HCT116 (cell line): Measurements from ENCODE around the gene TCEAL4. TPM values are rescaled to one million over a fixed set of nuclear protein-coding genes. Genes with fewer than 3 reads are reported as not detected.

Experiments used
- ATAC-seq: fragments of 200-7000 bp; cut with Tn5 transposase; 2 replicates; pipeline ENCODE4 v1.9.1; 2020; ENCODE audit warnings: mild to moderate bottlenecking, moderate library complexity
- BruUV-seq: library from RNA; stranded (reverse); fragments of 400-500 nt; replicated peaks from 2 replicates; lab custom pipeline; 2021; lab: Mats Ljungman, UMichigan
- CTCF ChIA-PET: fragments of 300-600 bp; sonication (Branson Sonifier 250); formaldehyde crosslinking; loops from one replicate; lab custom pipeline; 2021; ENCODE audit warnings: antibody characterized with exemption; lab: Charles Lee
- POLR2A ChIA-PET: fragments of 300-600, 350-600 bp; sonication (Branson Sonifier 250); formaldehyde crosslinking; loops from one replicate; lab custom pipeline; 2021; ENCODE audit warnings: antibody characterized with exemption; lab: Charles Lee
- RAD21 ChIA-PET, 2 experiments: fragments of 300-600 bp; sonication (Branson Sonifier 250); formaldehyde crosslinking; loops; one replicate each; lab custom pipeline; 2023; ENCODE audit warnings: low total read pairs in 2 of 2; ENCODE audit not compliant: uncharacterized antibody in 2 of 2, unreplicated experiment in 2 of 2, low non-redundant PET in 1 of 2; lab: Charles Lee
- DNase-seq: peaks from one replicate; pipeline ENCODE4 v3.0.0-alpha.2; 2010; ENCODE audit warnings: low read depth, low spot score
- H2AFZ ChIP-seq: fragments of 200-600 bp; shearing (Covaris generic), sonication (generic); 2 replicates; pipeline ENCODE4 v1.6.1; 2017; ENCODE audit warnings: low read depth, mixed run types, mixed read lengths, antibody characterized with exemption, low read length; ENCODE audit not compliant: poor library complexity, severe bottlenecking
- H3K27ac ChIP-seq: 2 replicates; pipeline ENCODE4 v1.5.1; 2012; ENCODE audit warnings: low read depth, low read length
- H3K27me3 ChIP-seq: fragments of 200-600 bp; sonication (generic); 2 replicates; pipeline ENCODE4 v1.6.1; 2016; ENCODE audit warnings: mixed run types, low read length, mixed read lengths; ENCODE audit not compliant: insufficient read depth
- H3K36me3 ChIP-seq, 2 experiments: fragments of 200-500 bp in 1 of 2; fragments of 200-600 bp in 1 of 2; sonication (Bioruptor generic) in 1 of 2; sonication (generic) in 1 of 2; 2 replicates each; pipeline versions ENCODE4 v1.5.1 to v1.6.1; 2014 to 2016; ENCODE audit warnings: low read length in 2 of 2, inconsistent platforms in 1 of 2, mixed read lengths in 1 of 2, mixed run types in 1 of 2; ENCODE audit not compliant: insufficient read depth in 2 of 2, control insufficient read depth in 1 of 2
- H3K4me1 ChIP-seq, 2 experiments: fragments of 200-600 bp in 1 of 2; sonication (generic) in 1 of 2; 2 replicates each; pipeline versions ENCODE4 v1.5.1 to v1.6.1; 2012 to 2017; ENCODE audit warnings: low read length in 2 of 2, inconsistent platforms in 1 of 2, mild to moderate bottlenecking in 1 of 2, mixed read lengths in 1 of 2, mixed run types in 1 of 2, moderate library complexity in 1 of 2; ENCODE audit not compliant: insufficient read depth in 2 of 2, control insufficient read depth in 1 of 2
- H3K4me2 ChIP-seq: fragments of 200-600 bp; sonication (generic); 2 replicates; pipeline ENCODE4 v1.6.1; 2017; ENCODE audit warnings: mixed run types, low read length, mixed read lengths
- H3K4me3 ChIP-seq, 2 experiments: fragments of 200-600 bp in 1 of 2; sonication (generic) in 1 of 2; replicated peaks in 1 of 2; 2 replicates each; pipeline ENCODE4 v1.5.1; 2011 to 2016; ENCODE audit warnings: low read length in 2 of 2, control low read depth in 1 of 2, low read depth in 1 of 2, mild to moderate bottlenecking in 1 of 2, mixed read lengths in 1 of 2, mixed run types in 1 of 2
- H3K79me2 ChIP-seq: fragments of 200-600 bp; sonication (generic); 2 replicates; pipeline ENCODE4 v1.6.1; 2017; ENCODE audit warnings: mild to moderate bottlenecking, mixed run types, low read length, moderate library complexity, mixed read lengths; ENCODE audit not compliant: insufficient read depth
- H3K9ac ChIP-seq: fragments of 200-600 bp; sonication (generic); 2 replicates; pipeline ENCODE4 v1.6.1; 2016; ENCODE audit warnings: low read length, mixed read lengths
- H3K9me2 ChIP-seq: fragments of 200-600 bp; sonication (generic), shearing (Covaris generic); 2 replicates; pipeline ENCODE4 v1.6.1; 2017; ENCODE audit warnings: mixed run types, mild to moderate bottlenecking, moderate library complexity; ENCODE audit not compliant: insufficient read depth
- H3K9me3 ChIP-seq, 2 experiments: fragments of 200-500 bp in 1 of 2; fragments of 200-600 bp in 1 of 2; sonication (Bioruptor generic) in 1 of 2; sonication (generic) in 1 of 2; 2 replicates each; pipeline ENCODE4 v1.6.1; 2014 to 2017; ENCODE audit warnings: low read length in 2 of 2, mixed read lengths in 2 of 2, inconsistent platforms in 1 of 2, low read depth in 1 of 2, mild to moderate bottlenecking in 1 of 2, mixed run types in 1 of 2, moderate library complexity in 1 of 2; ENCODE audit not compliant: control insufficient read depth in 1 of 2, insufficient read depth in 1 of 2
- H4K20me1 ChIP-seq: fragments of 200-600 bp; sonication (generic), shearing (Covaris generic); 2 replicates; pipeline ENCODE4 v1.6.1; 2017; ENCODE audit warnings: mixed run types, mild to moderate bottlenecking, moderate library complexity; ENCODE audit not compliant: insufficient read depth
- CBX3 ChIP-seq: IDR thresholded peaks from 2 replicates; pipeline ENCODE4 v1.6.1; 2012; ENCODE audit warnings: low read depth
- CEBPB ChIP-seq: IDR thresholded peaks from 2 replicates; pipeline ENCODE4 v1.6.1; 2012; ENCODE audit warnings: low read depth
- ELF1 ChIP-seq: IDR thresholded peaks from 2 replicates; pipeline ENCODE4 v1.6.1; 2012; ENCODE audit warnings: low read depth, borderline replicate concordance
- EZH2phosphoT487 ChIP-seq: fragments of 200-600 bp; IDR thresholded peaks from 2 replicates; pipeline ENCODE4 v1.6.1; 2018; ENCODE audit warnings: antibody characterized with exemption, borderline replicate concordance
- POLR2AphosphoS5 ChIP-seq: IDR thresholded peaks from 2 replicates; pipeline ENCODE4 v1.6.1; 2011; ENCODE audit warnings: mild to moderate bottlenecking, low read depth, low read length, moderate library complexity
- RAD21 ChIP-seq: IDR thresholded peaks from 2 replicates; pipeline ENCODE4 v1.6.1; 2012; ENCODE audit warnings: low read depth, mild to moderate bottlenecking
- SP1 ChIP-seq: IDR thresholded peaks from 2 replicates; pipeline ENCODE4 v1.6.1; 2012; ENCODE audit warnings: low read depth
- TCF7L2 ChIP-seq: IDR thresholded peaks from 2 replicates; pipeline ENCODE4 v1.7.0; 2011; ENCODE audit warnings: borderline replicate concordance, inconsistent platforms; ENCODE audit not compliant: insufficient read depth, insufficient read length; ENCODE audit errors: extremely low read depth
- intact Hi-C: fragments of 100-400 bp; cut with micrococcal nuclease; formaldehyde crosslinking; loops from 2 replicates; pipeline ENCODE4 v1.10.0; 2022
- total RNA-seq: library from RNA; stranded (reverse); gene quantifications from one replicate; pipeline ENCODE4 v1.2.1, GENCODE V29; 2021; ENCODE audit not compliant: unreplicated experiment
- TF ChIP-seq, protein P1 (sequence below): IDR thresholded peaks from 2 replicates; pipeline ENCODE4 v1.6.1; 2011; ENCODE audit warnings: mild to moderate bottlenecking, low read length, moderate library complexity; ENCODE audit not compliant: insufficient replicate concordance; ENCODE audit errors: extremely low read depth
- TF ChIP-seq, protein P2 (sequence below), 3 experiments: fragments of 200-600 bp in 1 of 3; sonication (generic) in 1 of 3; IDR thresholded peaks in 2 of 3; conservative IDR thresholded peaks in 1 of 3; 2 replicates each; pipeline ENCODE4 v1.5.1; 2012 to 2017; ENCODE audit warnings: low read depth in 2 of 3, low read length in 2 of 3, antibody characterized with exemption in 1 of 3, borderline replicate concordance in 1 of 3, control low read depth in 1 of 3, mild to moderate bottlenecking in 1 of 3, mixed read lengths in 1 of 3, mixed run types in 1 of 3, moderate library complexity in 1 of 3; ENCODE audit not compliant: insufficient read depth in 1 of 3
- TF ChIP-seq, protein P3 (sequence below): IDR thresholded peaks from 2 replicates; pipeline ENCODE4 v1.6.1; 2012; ENCODE audit warnings: low read depth

TCEAL4 gene
- total RNA-seq, 1 experiment from 2014 or later, result 23.5 TPM

DNA sequence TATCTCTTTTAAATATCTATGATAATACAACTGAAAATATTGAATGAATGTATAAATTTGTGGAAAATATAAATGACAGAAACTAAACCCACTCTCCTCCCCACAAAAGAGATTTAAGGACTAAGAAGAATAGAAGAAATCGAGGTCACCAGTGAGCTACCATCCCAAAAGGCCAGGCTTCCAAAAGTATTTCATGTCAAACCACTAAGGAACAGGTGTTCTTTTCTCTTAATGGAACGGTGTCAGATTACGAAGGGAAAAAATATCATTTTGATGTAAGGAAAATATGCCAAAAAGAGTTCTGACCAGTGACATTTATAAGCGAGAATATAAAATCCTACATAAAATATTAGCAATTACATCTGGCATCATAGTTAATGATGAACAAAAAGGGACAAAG, 13.6 kb upstream of the TCEAL4 start:
- H3K27me3 ChIP-seq, result no peaks in the 10 kb centered on the region
- POLR2A ChIA-PET, result no interaction called here
- H3K79me2 ChIP-seq, result no peaks in the 10 kb centered on the region
- H3K4me1 ChIP-seq, result no peaks in the 10 kb centered on the region
- BruUV-seq, result no TSS peak
- H3K4me3 ChIP-seq, result no peak overlapping the region
- ATAC-seq (no peak), DNase-seq (no peak)
- H3K4me2 ChIP-seq, result no peak overlapping the region
- TF ChIP-seq RAD21 (no peak), EZH2phosphoT487 (no peak), SP1 (no peak), ELF1 (no peak), CBX3 (no peak), POLR2AphosphoS5 (no peak), TCF7L2 (no peak), CEBPB (no peak)
- TF ChIP-seq, protein P1, sequence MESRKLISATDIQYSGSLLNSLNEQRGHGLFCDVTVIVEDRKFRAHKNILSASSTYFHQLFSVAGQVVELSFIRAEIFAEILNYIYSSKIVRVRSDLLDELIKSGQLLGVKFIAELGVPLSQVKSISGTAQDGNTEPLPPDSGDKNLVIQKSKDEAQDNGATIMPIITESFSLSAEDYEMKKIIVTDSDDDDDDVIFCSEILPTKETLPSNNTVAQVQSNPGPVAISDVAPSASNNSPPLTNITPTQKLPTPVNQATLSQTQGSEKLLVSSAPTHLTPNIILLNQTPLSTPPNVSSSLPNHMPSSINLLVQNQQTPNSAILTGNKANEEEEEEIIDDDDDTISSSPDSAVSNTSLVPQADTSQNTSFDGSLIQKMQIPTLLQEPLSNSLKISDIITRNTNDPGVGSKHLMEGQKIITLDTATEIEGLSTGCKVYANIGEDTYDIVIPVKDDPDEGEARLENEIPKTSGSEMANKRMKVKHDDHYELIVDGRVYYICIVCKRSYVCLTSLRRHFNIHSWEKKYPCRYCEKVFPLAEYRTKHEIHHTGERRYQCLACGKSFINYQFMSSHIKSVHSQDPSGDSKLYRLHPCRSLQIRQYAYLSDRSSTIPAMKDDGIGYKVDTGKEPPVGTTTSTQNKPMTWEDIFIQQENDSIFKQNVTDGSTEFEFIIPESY, result no peak
- TF ChIP-seq, protein P2, sequence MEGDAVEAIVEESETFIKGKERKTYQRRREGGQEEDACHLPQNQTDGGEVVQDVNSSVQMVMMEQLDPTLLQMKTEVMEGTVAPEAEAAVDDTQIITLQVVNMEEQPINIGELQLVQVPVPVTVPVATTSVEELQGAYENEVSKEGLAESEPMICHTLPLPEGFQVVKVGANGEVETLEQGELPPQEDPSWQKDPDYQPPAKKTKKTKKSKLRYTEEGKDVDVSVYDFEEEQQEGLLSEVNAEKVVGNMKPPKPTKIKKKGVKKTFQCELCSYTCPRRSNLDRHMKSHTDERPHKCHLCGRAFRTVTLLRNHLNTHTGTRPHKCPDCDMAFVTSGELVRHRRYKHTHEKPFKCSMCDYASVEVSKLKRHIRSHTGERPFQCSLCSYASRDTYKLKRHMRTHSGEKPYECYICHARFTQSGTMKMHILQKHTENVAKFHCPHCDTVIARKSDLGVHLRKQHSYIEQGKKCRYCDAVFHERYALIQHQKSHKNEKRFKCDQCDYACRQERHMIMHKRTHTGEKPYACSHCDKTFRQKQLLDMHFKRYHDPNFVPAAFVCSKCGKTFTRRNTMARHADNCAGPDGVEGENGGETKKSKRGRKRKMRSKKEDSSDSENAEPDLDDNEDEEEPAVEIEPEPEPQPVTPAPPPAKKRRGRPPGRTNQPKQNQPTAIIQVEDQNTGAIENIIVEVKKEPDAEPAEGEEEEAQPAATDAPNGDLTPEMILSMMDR (IDR thresholded peaks at IDR 0.05 in 2 of 3, conservative IDR thresholded peaks at IDR 0.05 in 1 of 3; ENCODE audit: borderline replicate concordance in 1 of 3, insufficient read depth in 1 of 3, low read depth in 2 of 3, low read length in 2 of 3), result no peak
- TF ChIP-seq, protein P3, sequence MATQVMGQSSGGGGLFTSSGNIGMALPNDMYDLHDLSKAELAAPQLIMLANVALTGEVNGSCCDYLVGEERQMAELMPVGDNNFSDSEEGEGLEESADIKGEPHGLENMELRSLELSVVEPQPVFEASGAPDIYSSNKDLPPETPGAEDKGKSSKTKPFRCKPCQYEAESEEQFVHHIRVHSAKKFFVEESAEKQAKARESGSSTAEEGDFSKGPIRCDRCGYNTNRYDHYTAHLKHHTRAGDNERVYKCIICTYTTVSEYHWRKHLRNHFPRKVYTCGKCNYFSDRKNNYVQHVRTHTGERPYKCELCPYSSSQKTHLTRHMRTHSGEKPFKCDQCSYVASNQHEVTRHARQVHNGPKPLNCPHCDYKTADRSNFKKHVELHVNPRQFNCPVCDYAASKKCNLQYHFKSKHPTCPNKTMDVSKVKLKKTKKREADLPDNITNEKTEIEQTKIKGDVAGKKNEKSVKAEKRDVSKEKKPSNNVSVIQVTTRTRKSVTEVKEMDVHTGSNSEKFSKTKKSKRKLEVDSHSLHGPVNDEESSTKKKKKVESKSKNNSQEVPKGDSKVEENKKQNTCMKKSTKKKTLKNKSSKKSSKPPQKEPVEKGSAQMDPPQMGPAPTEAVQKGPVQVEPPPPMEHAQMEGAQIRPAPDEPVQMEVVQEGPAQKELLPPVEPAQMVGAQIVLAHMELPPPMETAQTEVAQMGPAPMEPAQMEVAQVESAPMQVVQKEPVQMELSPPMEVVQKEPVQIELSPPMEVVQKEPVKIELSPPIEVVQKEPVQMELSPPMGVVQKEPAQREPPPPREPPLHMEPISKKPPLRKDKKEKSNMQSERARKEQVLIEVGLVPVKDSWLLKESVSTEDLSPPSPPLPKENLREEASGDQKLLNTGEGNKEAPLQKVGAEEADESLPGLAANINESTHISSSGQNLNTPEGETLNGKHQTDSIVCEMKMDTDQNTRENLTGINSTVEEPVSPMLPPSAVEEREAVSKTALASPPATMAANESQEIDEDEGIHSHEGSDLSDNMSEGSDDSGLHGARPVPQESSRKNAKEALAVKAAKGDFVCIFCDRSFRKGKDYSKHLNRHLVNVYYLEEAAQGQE, result no peak
- CTCF ChIA-PET, result no interaction called here
- H3K9me2 ChIP-seq, result no peaks in the 10 kb centered on the region
- H2AFZ ChIP-seq, result no peak overlapping the region
- H3K9ac ChIP-seq, result no peak overlapping the region
- RAD21 ChIA-PET, result no interaction called here
- H3K36me3 ChIP-seq, result no peaks in the 10 kb centered on the region
- intact Hi-C loops, result no loop called here
- no peaks in the 10 kb centered on the region for H4K20me1 ChIP-seq
- H3K9me3 ChIP-seq, result no peaks in the 10 kb centered on the region
- H3K27ac ChIP-seq, result no peak overlapping the region
